Activated CD8-positive, alpha-beta T cell treated with anti-CD3 and anti-CD28 coated beads, Interleukin-2, amount 10 ng/mL, durations not matched to agents 7 days and 5 days (primary cell): ENCODE results near the gene XPR1. TPM values are rescaled to one million over a fixed set of nuclear protein-coding genes. Genes with fewer than 3 reads are reported as not detected.

Experiments
- ATAC-seq: fragments of 150-1000 bp; cut with Tn5 transposase; one replicate; pipeline ENCODE4 v1.10.0; 2021; ENCODE audit warnings: moderate library complexity
- CTCF ChIA-PET: fragments of 350-600 bp; sonication (Branson Sonifier 250); formaldehyde crosslinking; loops from one replicate; lab custom pipeline; 2021; ENCODE audit warnings: antibody characterized with exemption; lab: Charles Lee
- POLR2A ChIA-PET: fragments of 350-600 bp; sonication (Branson Sonifier 250); formaldehyde crosslinking; loops from one replicate; lab custom pipeline; 2021; ENCODE audit warnings: antibody characterized with exemption; lab: Charles Lee
- DNase-seq: peaks from one replicate; pipeline ENCODE4 v3.0.0-alpha.2; 2020
- H3K27ac Mint-ChIP-seq: one replicate; pipeline ENCODE4 v1.8.0; 2021; ENCODE audit warnings: mild to moderate bottlenecking, mixed read lengths
- H3K27me3 Mint-ChIP-seq: one replicate; pipeline ENCODE4 v1.8.0; 2021; ENCODE audit warnings: low read depth, mixed read lengths
- H3K36me3 Mint-ChIP-seq: one replicate; pipeline ENCODE4 v1.8.0; 2021; ENCODE audit warnings: low read depth, mixed read lengths
- H3K4me1 Mint-ChIP-seq: one replicate; pipeline ENCODE4 v1.8.0; 2021; ENCODE audit warnings: low read depth, mixed read lengths
- H3K4me3 Mint-ChIP-seq: one replicate; pipeline ENCODE4 v1.8.0; 2021; ENCODE audit warnings: mild to moderate bottlenecking, mixed read lengths
- H3K9me3 Mint-ChIP-seq: one replicate; pipeline ENCODE4 v1.8.0; 2022; ENCODE audit warnings: mixed read lengths; ENCODE audit not compliant: insufficient read depth
- total RNA-seq, 2 experiments: library from RNA; stranded (reverse); gene quantifications; one replicate each; pipeline ENCODE4 v1.2.3, GENCODE V29; 2021

XPR1 gene
- total RNA-seq, 2 experiments from 2014 or later: 17.7 to 20.9 TPM

DNA sequence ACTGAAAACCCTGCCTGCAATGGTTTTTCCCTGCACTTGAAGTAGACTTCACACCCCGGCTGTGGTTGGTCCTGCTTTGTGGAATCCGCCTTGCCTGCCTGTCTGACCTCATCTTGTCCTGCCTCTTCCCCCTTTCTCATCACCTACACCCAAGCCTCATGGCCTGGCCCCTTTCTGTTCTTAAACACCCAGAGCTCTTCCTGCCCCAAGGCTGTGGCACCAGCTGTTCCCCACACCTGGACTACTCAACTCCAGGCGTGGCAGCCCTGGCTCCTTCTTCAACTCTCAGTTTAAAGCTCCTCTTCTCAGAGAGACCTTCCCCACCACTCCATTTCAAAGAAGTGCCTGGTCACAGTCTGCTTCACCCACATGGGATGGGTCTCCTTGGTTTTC is 307.9 kb downstream of the XPR1 start:
- H3K9me3 Mint-ChIP-seq: no peaks in the 10 kb centered on the region
- ATAC-seq: no peak
- H3K4me1 Mint-ChIP-seq: peaks cover 13% of the 10 kb centered on the region
- POLR2A ChIA-PET: no interaction called here
- DNase-seq: no peak
- no peak overlapping the region for H3K27ac Mint-ChIP-seq
- no peaks in the 10 kb centered on the region for H3K27me3 Mint-ChIP-seq
- CTCF ChIA-PET: no interaction called here
- H3K36me3 Mint-ChIP-seq: no peaks in the 10 kb centered on the region
- no peak overlapping the region for H3K4me3 Mint-ChIP-seq

Other genes with a start within 250 kb of the XPR1 start
- gene ACBD6, start 129.4 kb upstream of the XPR1 start, total RNA-seq: 10 to 100 TPM; 35.7 to 37.7 TPM
- not detected for gene OVAAL, start 73.1 kb upstream of the XPR1 start, total RNA-seq